ENCODE measurements around the gene LCAT. TPM values are rescaled to one million over a fixed set of nuclear protein-coding genes. Genes with fewer than 3 reads are reported as not detected.
A peak's percentile ranks its signal among the peaks of the same experiment; 100 is the strongest.

Gene LCAT
- total RNA-seq, 1 experiment from 2014 or later = 14.0 TPM

- no peaks in the 10 kb centered on the region for H3K36me3 ChIP-seq (ENCODE audit: control insufficient read depth, insufficient read depth, low read length)
- H3K27me3 ChIP-seq (ENCODE audit: control insufficient read depth, insufficient read depth, low read length) = no peaks in the 10 kb centered on the region
- H3K4me1 ChIP-seq (ENCODE audit: control insufficient read depth, insufficient read depth, low read length) = peaks cover 15% of the 10 kb centered on the region
- in situ Hi-C loops (cut with HindIII; ENCODE audit: low pct_unique_long_range_greater_than_20kb, low sequenced_read_pairs) (no loop called here), intact Hi-C loops (cut with micrococcal nuclease; ENCODE audit: unreplicated experiment) (no loop called here)
- ChIA-PET POLR2A (interaction anchor here (0.6 kb wide), 1 partner anchor 308 kb away, joined by 19 read pairs; no protein-coding TSS in a partner anchor), CTCF (no interaction called here)
- TF ChIP-seq REST (IDR thresholded peaks at IDR 0.05; ENCODE audit: insufficient read depth in 1 of 2, low read depth in 2 of 2, low read length in 1 of 2) (no peak), SIN3A (IDR thresholded peaks at IDR 0.05; ENCODE audit: borderline replicate concordance, insufficient read depth, low read depth, low read length) (no peak), TCF7L2 (IDR thresholded peaks at IDR 0.05; ENCODE audit: low read depth, low read length) (no peak), POLR2AphosphoS5 (IDR thresholded peaks at IDR 0.05; ENCODE audit: low read depth, low read length) (no peak), CTCF (IDR thresholded peaks at IDR 0.05) (no peak)
- peak overlapping the region; percentile 88; the same call in 1 of the 2 replicates for H3K27ac ChIP-seq (ENCODE audit: low read length)
- H3K9me3 ChIP-seq (ENCODE audit: control insufficient read depth, insufficient read depth, low read depth, low read length) = no peaks in the 10 kb centered on the region
- peak overlapping the region; percentile 69 to 85 for H3K4me3 ChIP-seq (ENCODE audit: low read depth in 2 of 2, low read length in 2 of 2)
- no peak for ATAC-seq
- no TSS peak for BruUV-seq (replicated peaks)
- DNase-seq (ENCODE audit: low read depth, low spot score) = no peak
Measured at GRCh38 chr16:67966549-67967182, 22.7 kb upstream of the LCAT start.

- intact Hi-C loops (cut with micrococcal nuclease; ENCODE audit: unreplicated experiment) = no loop called here
- CTCF ChIA-PET = interaction anchor here (0.6 kb wide), 1 partner anchor 284 kb away, joined by 5 read pairs; no protein-coding TSS in a partner anchor
- no peak for DNase-seq (ENCODE audit: low read depth, low spot score)
Measured at GRCh38 chr16:67965668-67966548, 22.0 kb upstream of the LCAT start.

More at GRCh38 chr16:67965668-67966548, 22.0 kb upstream of the LCAT start:
- peaks cover 15% of the 10 kb centered on the region for H3K4me1 ChIP-seq (ENCODE audit: control insufficient read depth, insufficient read depth, low read length)
- no TSS peak for BruUV-seq (replicated peaks)
- H3K36me3 ChIP-seq (ENCODE audit: control insufficient read depth, insufficient read depth, low read length) = no peaks in the 10 kb centered on the region
- H3K4me3 ChIP-seq (ENCODE audit: low read depth in 2 of 2, low read length in 2 of 2) = no peak overlapping the region
- no peak for ATAC-seq
- no peaks in the 10 kb centered on the region for H3K27me3 ChIP-seq (ENCODE audit: control insufficient read depth, insufficient read depth, low read length)
- in situ Hi-C loops (cut with HindIII; ENCODE audit: low pct_unique_long_range_greater_than_20kb, low sequenced_read_pairs) = no loop called here
- no peak overlapping the region for H3K27ac ChIP-seq (ENCODE audit: low read length)
- POLR2A ChIA-PET = interaction anchor here (0.6 kb wide), 1 partner anchor 309 kb away, joined by 19 read pairs; no protein-coding TSS in a partner anchor
- TF ChIP-seq CTCF (IDR thresholded peaks at IDR 0.05) (no peak), REST (IDR thresholded peaks at IDR 0.05; ENCODE audit: insufficient read depth in 1 of 2, low read depth in 2 of 2, low read length in 1 of 2) (no peak), TCF7L2 (IDR thresholded peaks at IDR 0.05; ENCODE audit: low read depth, low read length) (no peak), POLR2AphosphoS5 (IDR thresholded peaks at IDR 0.05; ENCODE audit: low read depth, low read length) (no peak), SIN3A (IDR thresholded peaks at IDR 0.05; ENCODE audit: borderline replicate concordance, insufficient read depth, low read depth, low read length) (no peak)
- H3K9me3 ChIP-seq (ENCODE audit: control insufficient read depth, insufficient read depth, low read depth, low read length) = no peaks in the 10 kb centered on the region
